Lower lobe of right lung (tissue), 2 donors: ENCODE data around the gene PRSS50. TPM values are rescaled to one million over a fixed set of nuclear protein-coding genes. Genes with fewer than 3 reads are reported as not detected.

Source experiments
- ATAC-seq, 2 donors: fragments of 200-7000 bp; cut with Tn5 transposase; one replicate each; pipeline ENCODE4 v1.9.1; 2020 to 2022; ENCODE audit warnings: mild to moderate bottlenecking in 2 of 2, moderate library complexity in 2 of 2
- DNase-seq: peaks from one replicate; pipeline ENCODE4 v3.0.0-alpha.2; 2020
- H3K27ac ChIP-seq: fragments of 200-600 bp; one replicate; pipeline ENCODE4 v1.8.0; 2022
- H3K27me3 ChIP-seq: fragments of 200-600 bp; one replicate; pipeline ENCODE4 v1.8.0; 2022; ENCODE audit warnings: low read depth
- H3K36me3 ChIP-seq: fragments of 200-600 bp; one replicate; pipeline ENCODE4 v1.8.0; 2022; ENCODE audit warnings: mild to moderate bottlenecking
- H3K4me1 ChIP-seq: fragments of 200-600 bp; one replicate; pipeline ENCODE4 v1.8.0; 2022
- H3K4me3 ChIP-seq: fragments of 200-600 bp; one replicate; pipeline ENCODE4 v1.8.0; 2022; ENCODE audit warnings: mild to moderate bottlenecking
- H3K9me3 ChIP-seq: fragments of 200-600 bp; one replicate; pipeline ENCODE4 v1.8.0; 2022
- intact Hi-C: fragments of 100-400 bp; cut with DNase I; formaldehyde crosslinking; loops from one replicate; pipeline ENCODE4 v1.11.0; 2022
- total RNA-seq: library from RNA; stranded (reverse); fragmentation: NEBNext Ultra II Directional; extraction: Animal tissue kit (Norgen Biotek cat#: 25700); gene quantifications from one replicate; pipeline ENCODE4 v1.2.1, GENCODE V29; 2021
- TF ChIP-seq, protein P1 (sequence below): fragments of 200-600 bp; IDR thresholded peaks from one replicate; pipeline ENCODE4 v1.8.0; 2022; ENCODE audit warnings: antibody characterized with exemption, mild to moderate bottlenecking
- donor health status: DM: no; HTN: yes; CAD: no; lungs with severe emphysema.

The PRSS50 gene
- total RNA-seq, 1 donor from 2014 or later = 0.41 TPM

DNA sequence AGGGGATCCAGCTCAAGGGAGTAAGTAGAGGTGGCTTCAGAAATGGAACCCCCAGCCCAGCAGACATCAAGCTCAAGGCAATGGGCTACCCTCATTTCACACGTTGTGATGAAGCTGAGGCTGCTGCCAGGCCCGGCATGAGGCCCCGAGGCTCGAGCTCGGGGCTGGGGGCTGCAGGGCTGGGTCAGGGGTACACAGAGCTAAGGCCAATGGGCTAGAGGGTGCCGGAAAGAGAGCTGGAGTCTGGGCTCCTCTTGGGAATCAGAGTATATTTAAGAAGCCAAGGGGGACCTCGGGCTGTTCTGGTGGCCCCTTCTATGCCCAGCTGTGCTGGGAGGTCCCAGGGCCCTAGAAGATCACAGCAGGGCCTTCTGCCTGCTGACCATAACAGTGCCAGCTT lies 7.4 kb downstream of the PRSS50 start:
- Histone ChIP-seq H3K27me3 (no peaks in the 10 kb centered on the region), H3K36me3 (no peaks in the 10 kb centered on the region), H3K4me1 (no peaks in the 10 kb centered on the region), H3K27ac (no peak overlapping the region), H3K4me3 (no peak overlapping the region), H3K9me3 (no peaks in the 10 kb centered on the region)
- intact Hi-C loops = no loop called here
- TF ChIP-seq, protein P1, sequence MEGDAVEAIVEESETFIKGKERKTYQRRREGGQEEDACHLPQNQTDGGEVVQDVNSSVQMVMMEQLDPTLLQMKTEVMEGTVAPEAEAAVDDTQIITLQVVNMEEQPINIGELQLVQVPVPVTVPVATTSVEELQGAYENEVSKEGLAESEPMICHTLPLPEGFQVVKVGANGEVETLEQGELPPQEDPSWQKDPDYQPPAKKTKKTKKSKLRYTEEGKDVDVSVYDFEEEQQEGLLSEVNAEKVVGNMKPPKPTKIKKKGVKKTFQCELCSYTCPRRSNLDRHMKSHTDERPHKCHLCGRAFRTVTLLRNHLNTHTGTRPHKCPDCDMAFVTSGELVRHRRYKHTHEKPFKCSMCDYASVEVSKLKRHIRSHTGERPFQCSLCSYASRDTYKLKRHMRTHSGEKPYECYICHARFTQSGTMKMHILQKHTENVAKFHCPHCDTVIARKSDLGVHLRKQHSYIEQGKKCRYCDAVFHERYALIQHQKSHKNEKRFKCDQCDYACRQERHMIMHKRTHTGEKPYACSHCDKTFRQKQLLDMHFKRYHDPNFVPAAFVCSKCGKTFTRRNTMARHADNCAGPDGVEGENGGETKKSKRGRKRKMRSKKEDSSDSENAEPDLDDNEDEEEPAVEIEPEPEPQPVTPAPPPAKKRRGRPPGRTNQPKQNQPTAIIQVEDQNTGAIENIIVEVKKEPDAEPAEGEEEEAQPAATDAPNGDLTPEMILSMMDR = no peak
- ATAC-seq (no peak), DNase-seq (peak; percentile 14)

DNA sequence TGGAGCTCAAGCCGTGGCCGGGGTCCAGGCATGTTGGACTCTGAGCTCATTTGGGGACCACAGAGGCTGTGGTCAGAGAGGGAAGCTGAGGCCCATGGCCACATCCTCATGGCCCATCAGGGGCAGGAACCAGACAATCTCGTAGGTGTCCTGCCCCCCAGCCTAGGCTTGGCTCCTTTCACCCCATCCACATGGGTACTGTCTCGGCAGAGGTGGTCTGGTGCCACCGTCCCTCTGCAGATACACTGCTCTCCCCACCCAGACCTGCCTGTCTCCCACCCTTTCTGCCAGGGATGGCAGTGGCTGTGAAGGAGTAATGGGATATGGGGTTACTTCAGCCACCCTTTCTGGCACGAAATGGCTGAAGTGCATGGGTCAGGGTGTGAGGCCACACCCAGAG lies 7.9 kb downstream of the PRSS50 start:
- Histone ChIP-seq H3K4me1 (no peaks in the 10 kb centered on the region), H3K9me3 (no peaks in the 10 kb centered on the region), H3K27ac (no peak overlapping the region), H3K4me3 (no peak overlapping the region), H3K27me3 (no peaks in the 10 kb centered on the region), H3K36me3 (no peaks in the 10 kb centered on the region)
- intact Hi-C loops = loop anchor here (10.0 kb wide), 1 partner anchor 185 kb away; no protein-coding TSS in a partner anchor
- TF ChIP-seq, protein P1 = no peak
- peak; percentile 36 for DNase-seq
- ATAC-seq = no peak

DNA sequence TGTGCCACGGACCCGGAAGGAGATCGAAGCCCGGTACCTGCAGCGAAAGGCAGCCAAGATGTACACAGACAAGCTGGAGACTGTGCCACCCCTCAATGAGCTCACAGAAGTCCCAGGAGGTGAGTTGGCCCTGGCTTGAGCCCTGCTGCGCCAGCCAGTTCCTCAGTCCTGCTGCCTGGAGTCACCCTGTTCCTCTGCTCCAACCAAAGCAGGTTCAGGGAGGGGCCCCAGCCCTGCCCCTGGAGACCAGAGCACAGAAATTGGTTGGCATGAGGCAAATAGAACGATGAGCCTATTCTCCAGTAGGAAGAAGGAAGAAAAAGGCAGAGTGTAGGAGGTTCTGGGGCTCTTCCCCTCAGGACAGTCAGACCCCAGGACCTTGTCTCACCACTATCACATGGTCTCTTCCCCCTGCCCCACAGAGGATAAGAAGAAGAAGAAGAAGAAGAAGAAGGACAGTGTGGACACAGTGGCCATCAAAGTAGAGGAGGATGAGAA lies 8.5 kb downstream of the PRSS50 start:
- TF ChIP-seq, protein P1 = no peak
- H3K4me3 ChIP-seq = no peak overlapping the region
- DNase-seq = no peak
- no peaks in the 10 kb centered on the region for H3K4me1 ChIP-seq
- no peak for ATAC-seq
- H3K9me3 ChIP-seq = no peaks in the 10 kb centered on the region
- H3K36me3 ChIP-seq = no peaks in the 10 kb centered on the region
- H3K27me3 ChIP-seq = no peaks in the 10 kb centered on the region
- intact Hi-C loops = loop anchor here (10.0 kb wide), 1 partner anchor 186 kb away; no protein-coding TSS in a partner anchor
- H3K27ac ChIP-seq = no peak overlapping the region

DNA sequence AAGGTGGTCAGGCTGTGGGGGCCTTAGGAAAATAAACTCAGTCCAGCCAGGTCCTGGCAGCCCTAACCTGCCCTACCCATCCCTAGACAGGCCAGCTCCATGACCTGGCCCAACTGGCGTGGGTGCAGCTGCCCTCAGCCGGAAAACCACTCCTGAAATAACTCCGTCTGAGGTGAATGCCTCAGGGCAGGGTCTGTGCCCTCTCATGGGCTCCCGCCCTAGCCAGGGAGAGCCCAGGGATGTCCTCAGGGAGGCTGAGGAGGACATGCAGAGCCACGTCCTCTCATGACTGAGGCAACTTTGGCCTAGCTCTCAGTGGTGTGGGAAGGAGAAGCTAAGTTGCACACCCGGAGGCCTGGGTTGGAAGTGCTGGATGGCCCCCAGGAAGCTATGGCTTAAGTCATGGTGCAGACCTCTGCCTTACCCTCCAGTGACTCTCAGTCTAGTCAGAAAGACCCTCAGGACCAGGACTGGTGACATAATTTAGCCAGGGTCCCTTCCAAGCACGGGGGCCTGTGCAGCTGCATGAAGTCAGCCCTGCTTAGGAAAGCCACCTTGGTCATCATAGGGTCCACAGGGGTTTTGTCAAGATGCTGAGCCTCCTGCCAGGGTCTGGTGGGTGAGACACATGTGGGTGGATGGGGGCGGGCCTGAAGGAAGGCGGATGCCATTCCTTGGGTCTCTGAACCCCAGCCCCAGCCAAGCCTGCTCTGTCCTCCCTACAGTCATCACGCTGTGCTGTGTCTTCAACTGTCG lies 9.1 kb downstream of the PRSS50 start:
- H3K9me3 ChIP-seq = no peaks in the 10 kb centered on the region
- no peaks in the 10 kb centered on the region for H3K36me3 ChIP-seq
- H3K4me3 ChIP-seq = no peak overlapping the region
- ATAC-seq (no peak), DNase-seq (peak; percentile 34)
- intact Hi-C loops = loop anchor here (10.0 kb wide), 1 partner anchor 186 kb away; no protein-coding TSS in a partner anchor
- H3K4me1 ChIP-seq = no peaks in the 10 kb centered on the region
- H3K27me3 ChIP-seq = peaks cover under 1% of the 10 kb centered on the region
- no peak overlapping the region for H3K27ac ChIP-seq
- TF ChIP-seq, protein P1 = no peak

DNA sequence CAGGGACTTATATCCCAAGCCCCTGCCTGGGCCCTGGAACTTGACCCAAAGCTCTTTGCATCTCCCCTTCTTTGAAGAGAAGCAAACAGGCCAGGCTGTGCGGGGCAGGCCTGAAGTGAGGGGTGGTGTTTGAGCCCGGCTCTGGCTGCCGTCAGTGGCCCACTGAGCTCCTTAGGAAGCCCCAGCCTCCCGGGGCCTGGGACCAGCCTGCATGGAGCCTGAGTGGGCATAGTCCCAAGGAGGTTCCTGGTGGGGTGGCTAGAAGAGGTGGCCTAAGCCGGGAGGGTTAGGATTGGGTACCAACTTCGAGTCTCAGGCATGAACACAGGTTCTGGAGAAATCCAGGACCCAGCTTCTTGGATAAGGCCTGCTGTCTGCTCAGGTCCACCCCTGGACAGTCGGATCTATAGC lies 10.1 kb downstream of the PRSS50 start:
- intact Hi-C loops = loop anchor here (10.0 kb wide), 1 partner anchor 187 kb away; no protein-coding TSS in a partner anchor
- Histone ChIP-seq H3K27me3 (peaks cover 6% of the 10 kb centered on the region), H3K36me3 (no peaks in the 10 kb centered on the region), H3K4me1 (no peaks in the 10 kb centered on the region), H3K27ac (no peak overlapping the region), H3K9me3 (no peaks in the 10 kb centered on the region), H3K4me3 (no peak overlapping the region)
- ATAC-seq = no peak
- TF ChIP-seq, protein P1 = no peak
- peak; percentile 33 for DNase-seq
